HepG2 (cell line): ENCODE data around the gene MPIG6B. TPM values are rescaled to one million over a fixed set of nuclear protein-coding genes. Genes with fewer than 3 reads are reported as not detected.
A peak's percentile ranks its signal among the peaks of the same experiment; 100 is the strongest.

Experiments
- CCAR2 ChIP-seq: fragments of 200-400 bp; formaldehyde crosslinking; optimal IDR thresholded peaks from 2 replicates; pipeline ENCODE3; 2018; ENCODE audit warnings: low read depth, mild to moderate bottlenecking, low read length, moderate library complexity
- FOXA1 ChIP-seq, 2 experiments: fragments of 450-650 bp in 1 of 2; sonication (generic) in 1 of 2; formaldehyde crosslinking in 1 of 2; IDR thresholded peaks; 2 replicates each; pipeline versions ENCODE4 v1.4.0 to v1.6.1; 2016 to 2020; ENCODE audit warnings: missing genetic modification reagents in 1 of 2
- GPN1 ChIP-seq: sonication (generic); formaldehyde crosslinking; IDR thresholded peaks from 2 replicates; pipeline ENCODE4 v1.5.1; 2020; ENCODE audit warnings: missing genetic modification reagents, borderline replicate concordance
- HIVEP1 ChIP-seq: sonication (generic); formaldehyde crosslinking; IDR thresholded peaks from 2 replicates; pipeline ENCODE4 v1.4.0; 2020; ENCODE audit warnings: mild to moderate bottlenecking, missing genetic modification reagents
- HOXA3 ChIP-seq: sonication (generic); formaldehyde crosslinking; IDR thresholded peaks from 2 replicates; pipeline ENCODE4 v1.5.0; 2020; ENCODE audit warnings: missing genetic modification reagents
- IRF2 ChIP-seq: IDR thresholded peaks from 2 replicates; pipeline ENCODE4 v1.6.1; 2018; ENCODE audit warnings: missing genetic modification reagents, missing compliant biosample characterization
- JDP2 ChIP-seq: sonication (generic); formaldehyde crosslinking; IDR thresholded peaks from 2 replicates; pipeline ENCODE4 v1.8.1; 2022; ENCODE audit warnings: missing genetic modification reagents, borderline replicate concordance
- NFATC3 ChIP-seq: sonication (generic); formaldehyde crosslinking; IDR thresholded peaks from 2 replicates; pipeline ENCODE4 v1.5.1; 2020; ENCODE audit warnings: mild to moderate bottlenecking, missing genetic modification reagents
- NR2C2 ChIP-seq: sonication (generic); formaldehyde crosslinking; IDR thresholded peaks from 2 replicates; pipeline ENCODE4 v1.4.0; 2020; ENCODE audit warnings: missing genetic modification reagents, mild to moderate bottlenecking, moderate library complexity, borderline replicate concordance
- POGK ChIP-seq: sonication (generic); formaldehyde crosslinking; conservative IDR thresholded peaks from 2 replicates; pipeline ENCODE4 v1.8.0; 2022; ENCODE audit warnings: mild to moderate bottlenecking, moderate library complexity, missing genetic modification reagents
- RFXAP ChIP-seq: sonication (generic); formaldehyde crosslinking; IDR thresholded peaks from 2 replicates; pipeline ENCODE4 v1.4.0; 2020; ENCODE audit warnings: missing genetic modification reagents, borderline replicate concordance
- TBP ChIP-seq: sonication (generic); formaldehyde crosslinking; IDR thresholded peaks from 2 replicates; pipeline ENCODE4 v1.5.0; 2020; ENCODE audit warnings: missing genetic modification reagents
- ZEB1 ChIP-seq: IDR thresholded peaks from 2 replicates; pipeline ENCODE4 v1.6.1; 2012; ENCODE audit warnings: mild to moderate bottlenecking, low read depth, inconsistent platforms; ENCODE audit not compliant: insufficient replicate concordance
- ZNF282 ChIP-seq: fragments of 450-650 bp; IDR thresholded peaks from 2 replicates; pipeline ENCODE4 v1.6.1; 2018; ENCODE audit not compliant: partially characterized antibody
- ZNF292 ChIP-seq: sonication (generic); formaldehyde crosslinking; IDR thresholded peaks from 2 replicates; pipeline ENCODE4 v1.8.1; 2022; ENCODE audit warnings: mild to moderate bottlenecking, low read depth, missing genetic modification reagents, borderline replicate concordance
- ZNF580 ChIP-seq: IDR thresholded peaks from 2 replicates; pipeline ENCODE4 v1.6.1; 2016; ENCODE audit warnings: low read depth, borderline replicate concordance
- ZSCAN5A ChIP-seq: sonication (generic); formaldehyde crosslinking; IDR thresholded peaks from 2 replicates; pipeline ENCODE4 v1.8.0; 2022; ENCODE audit warnings: mild to moderate bottlenecking, missing genetic modification reagents, borderline replicate concordance
- polyA plus RNA-seq, 8 experiments: library from polyadenylated mRNA; depleted of rRNA in 3 of 8; stranded (reverse) in 7 of 8; unstranded in 1 of 8; fragments of >200 nt; fragmentation: Illumina TruSeq in 4 of 8; extraction: Trizol in 4 of 8; gene quantifications; 2 replicates each; pipeline versions ENCODE4 v1.2.1 to v1.2.3, GENCODE V29; 2011 to 2016; ENCODE audit warnings: low read depth in 4 of 8, missing spikeins in 1 of 8, mixed read lengths in 1 of 8; ENCODE audit not compliant: insufficient read depth in 1 of 8
- total RNA-seq, 5 experiments: library from RNA; depleted of rRNA; stranded (reverse); fragments of >200 nt; fragmentation: Illumina TruSeq; extraction: Trizol; gene quantifications; 2 replicates each; pipeline ENCODE4 v1.2.3, GENCODE V29; 2016; ENCODE audit warnings: low read depth in 1 of 5
- TF ChIP-seq, protein P1 (sequence below): sonication (generic); formaldehyde crosslinking; IDR thresholded peaks from 2 replicates; pipeline ENCODE4 v1.5.1; 2020; ENCODE audit warnings: missing genetic modification reagents, mild to moderate bottlenecking, borderline replicate concordance
- TF ChIP-seq, protein P2 (sequence below): fragments of 450-650 bp; IDR thresholded peaks from 2 replicates; pipeline ENCODE4 v1.6.1; 2017; ENCODE audit warnings: mild to moderate bottlenecking

Gene MPIG6B
- total and polyA plus RNA-seq, 2 of the 13 experiments (the other 11 are each of a cell fraction or from before 2014, with no cell fraction given), result not detected

DNA sequence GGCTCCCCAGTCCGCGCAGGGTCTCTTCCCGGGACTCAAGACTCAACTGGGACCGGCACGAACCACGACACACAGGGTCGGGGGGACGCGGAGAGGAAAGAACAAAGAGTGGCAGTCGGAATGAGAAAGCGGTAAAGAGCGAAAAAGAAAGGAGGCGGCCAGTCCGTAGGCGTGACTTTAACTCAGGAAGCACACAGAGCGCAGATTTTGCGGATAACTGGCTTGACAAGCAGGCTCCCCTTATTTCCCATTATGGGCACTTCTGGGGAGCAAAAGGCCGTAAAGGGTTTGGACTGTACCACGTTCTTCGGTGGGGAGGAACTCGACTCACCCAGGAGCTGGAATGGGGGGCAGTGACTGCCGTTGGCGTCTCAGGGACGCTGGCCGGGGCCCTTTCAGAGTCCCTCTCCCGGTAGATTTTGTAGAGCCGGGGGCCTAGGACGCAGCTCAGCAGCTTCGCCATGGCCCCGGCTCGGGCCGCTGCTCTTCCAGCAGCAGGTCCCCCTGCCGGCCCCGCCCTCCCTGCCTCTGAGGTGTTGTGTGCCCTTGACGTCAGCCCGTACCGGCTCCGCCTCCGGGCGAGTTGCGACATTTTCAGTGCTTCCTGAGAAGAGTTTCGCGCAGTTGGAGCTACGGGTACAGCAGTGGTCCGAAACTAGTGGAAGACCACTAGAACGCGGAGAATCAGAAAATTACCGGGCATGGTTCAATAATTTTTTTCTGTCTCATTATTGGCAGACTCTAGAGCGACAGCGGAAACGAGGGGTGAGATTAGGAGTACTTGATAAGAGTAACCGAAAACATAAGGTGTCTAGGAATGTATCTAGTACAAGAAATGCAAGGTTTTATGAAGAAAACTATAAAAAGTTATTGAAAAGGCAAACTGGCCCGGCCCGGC is 20.1 kb upstream of the MPIG6B start, which contains the start of gene ABHD16A (continued):
- TF ChIP-seq POGK (peak; percentile 91), ZNF282 (no peak), NFATC3 (CRISPR knock-in tag) (no peak), TBP (no peak), ZEB1 (no peak), RFXAP (0 out of 2 replicates have a peak, but pooled peaks have one; percentile 72), HOXA3 (CRISPR knock-in tag) (peak; percentile 96), GPN1 (CRISPR knock-in tag) (no peak), FOXA1 (IDR thresholded peaks at IDR 0.05) (no peak), FOXA1 (CRISPR knock-in tag; IDR thresholded peaks at IDR 0.05) (peak; percentile 46), CCAR2 (no peak), NR2C2 (CRISPR knock-in tag) (peak; percentile 67; the same call in 1 of the 2 replicates), HIVEP1 (CRISPR knock-in tag) (peak; percentile 83), ZNF580 (peak; percentile 81; the same call in 1 of the 2 replicates), JDP2 (CRISPR knock-in tag) (no peak), IRF2 (CRISPR knock-in tag) (peak; percentile 81), ZSCAN5A (CRISPR knock-in tag) (peak; percentile 81; the same call in 1 of the 2 replicates), ZNF292 (peak; percentile 66; the same call in 1 of the 2 replicates)
- TF ChIP-seq, protein P1, sequence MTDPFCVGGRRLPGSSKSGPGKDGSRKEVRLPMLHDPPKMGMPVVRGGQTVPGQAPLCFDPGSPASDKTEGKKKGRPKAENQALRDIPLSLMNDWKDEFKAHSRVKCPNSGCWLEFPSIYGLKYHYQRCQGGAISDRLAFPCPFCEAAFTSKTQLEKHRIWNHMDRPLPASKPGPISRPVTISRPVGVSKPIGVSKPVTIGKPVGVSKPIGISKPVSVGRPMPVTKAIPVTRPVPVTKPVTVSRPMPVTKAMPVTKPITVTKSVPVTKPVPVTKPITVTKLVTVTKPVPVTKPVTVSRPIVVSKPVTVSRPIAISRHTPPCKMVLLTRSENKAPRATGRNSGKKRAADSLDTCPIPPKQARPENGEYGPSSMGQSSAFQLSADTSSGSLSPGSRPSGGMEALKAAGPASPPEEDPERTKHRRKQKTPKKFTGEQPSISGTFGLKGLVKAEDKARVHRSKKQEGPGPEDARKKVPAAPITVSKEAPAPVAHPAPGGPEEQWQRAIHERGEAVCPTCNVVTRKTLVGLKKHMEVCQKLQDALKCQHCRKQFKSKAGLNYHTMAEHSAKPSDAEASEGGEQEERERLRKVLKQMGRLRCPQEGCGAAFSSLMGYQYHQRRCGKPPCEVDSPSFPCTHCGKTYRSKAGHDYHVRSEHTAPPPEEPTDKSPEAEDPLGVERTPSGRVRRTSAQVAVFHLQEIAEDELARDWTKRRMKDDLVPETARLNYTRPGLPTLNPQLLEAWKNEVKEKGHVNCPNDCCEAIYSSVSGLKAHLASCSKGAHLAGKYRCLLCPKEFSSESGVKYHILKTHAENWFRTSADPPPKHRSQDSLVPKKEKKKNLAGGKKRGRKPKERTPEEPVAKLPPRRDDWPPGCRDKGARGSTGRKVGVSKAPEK (CRISPR knock-in tag), result no peak
- TF ChIP-seq, protein P2, sequence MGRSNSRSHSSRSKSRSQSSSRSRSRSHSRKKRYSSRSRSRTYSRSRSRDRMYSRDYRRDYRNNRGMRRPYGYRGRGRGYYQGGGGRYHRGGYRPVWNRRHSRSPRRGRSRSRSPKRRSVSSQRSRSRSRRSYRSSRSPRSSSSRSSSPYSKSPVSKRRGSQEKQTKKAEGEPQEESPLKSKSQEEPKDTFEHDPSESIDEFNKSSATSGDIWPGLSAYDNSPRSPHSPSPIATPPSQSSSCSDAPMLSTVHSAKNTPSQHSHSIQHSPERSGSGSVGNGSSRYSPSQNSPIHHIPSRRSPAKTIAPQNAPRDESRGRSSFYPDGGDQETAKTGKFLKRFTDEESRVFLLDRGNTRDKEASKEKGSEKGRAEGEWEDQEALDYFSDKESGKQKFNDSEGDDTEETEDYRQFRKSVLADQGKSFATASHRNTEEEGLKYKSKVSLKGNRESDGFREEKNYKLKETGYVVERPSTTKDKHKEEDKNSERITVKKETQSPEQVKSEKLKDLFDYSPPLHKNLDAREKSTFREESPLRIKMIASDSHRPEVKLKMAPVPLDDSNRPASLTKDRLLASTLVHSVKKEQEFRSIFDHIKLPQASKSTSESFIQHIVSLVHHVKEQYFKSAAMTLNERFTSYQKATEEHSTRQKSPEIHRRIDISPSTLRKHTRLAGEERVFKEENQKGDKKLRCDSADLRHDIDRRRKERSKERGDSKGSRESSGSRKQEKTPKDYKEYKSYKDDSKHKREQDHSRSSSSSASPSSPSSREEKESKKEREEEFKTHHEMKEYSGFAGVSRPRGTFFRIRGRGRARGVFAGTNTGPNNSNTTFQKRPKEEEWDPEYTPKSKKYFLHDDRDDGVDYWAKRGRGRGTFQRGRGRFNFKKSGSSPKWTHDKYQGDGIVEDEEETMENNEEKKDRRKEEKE, result no peak
